Transverse colon (tissue), 3 donors: ENCODE measurements around the gene OAS1.

Experiments used
- POLR2A ChIP-seq: fragments of 450-650 bp; IDR thresholded peaks from one replicate; pipeline ENCODE4 v1.6.1; 2016; ENCODE audit warnings: antibody characterized with exemption, mild to moderate bottlenecking, moderate library complexity
- TF ChIP-seq, protein P1 (sequence below), 5 experiments: fragments of 200-600 bp in 3 of 5; fragments of 450-650 bp in 2 of 5; sonication (generic) in 3 of 5; IDR thresholded peaks; 1 replicate in 2 of 5; 2 replicates in 3 of 5; pipeline ENCODE4 v1.5.1; 2016 to 2017; ENCODE audit warnings: antibody characterized with exemption in 5 of 5, inconsistent platforms in 3 of 5, mild to moderate bottlenecking in 2 of 5, moderate library complexity in 1 of 5

DNA sequence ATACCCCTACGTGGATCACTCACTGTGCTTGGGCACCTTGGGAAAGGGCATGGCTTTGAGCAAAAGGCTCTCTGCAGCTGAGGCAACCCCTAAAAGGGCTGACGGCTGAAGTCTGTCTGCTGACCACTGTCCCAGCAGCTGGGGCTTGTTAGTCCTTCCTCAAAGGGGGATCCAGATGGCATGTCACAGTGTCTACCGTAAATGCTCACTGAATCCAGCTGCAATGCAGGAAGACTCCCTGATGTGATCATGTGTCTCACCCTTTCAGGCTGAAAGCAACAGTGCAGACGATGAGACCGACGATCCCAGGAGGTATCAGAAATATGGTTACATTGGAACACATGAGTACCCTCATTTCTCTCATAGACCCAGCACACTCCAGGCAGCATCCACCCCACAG is 12.4 kb downstream of the OAS1 start:
- TF ChIP-seq, protein P1, sequence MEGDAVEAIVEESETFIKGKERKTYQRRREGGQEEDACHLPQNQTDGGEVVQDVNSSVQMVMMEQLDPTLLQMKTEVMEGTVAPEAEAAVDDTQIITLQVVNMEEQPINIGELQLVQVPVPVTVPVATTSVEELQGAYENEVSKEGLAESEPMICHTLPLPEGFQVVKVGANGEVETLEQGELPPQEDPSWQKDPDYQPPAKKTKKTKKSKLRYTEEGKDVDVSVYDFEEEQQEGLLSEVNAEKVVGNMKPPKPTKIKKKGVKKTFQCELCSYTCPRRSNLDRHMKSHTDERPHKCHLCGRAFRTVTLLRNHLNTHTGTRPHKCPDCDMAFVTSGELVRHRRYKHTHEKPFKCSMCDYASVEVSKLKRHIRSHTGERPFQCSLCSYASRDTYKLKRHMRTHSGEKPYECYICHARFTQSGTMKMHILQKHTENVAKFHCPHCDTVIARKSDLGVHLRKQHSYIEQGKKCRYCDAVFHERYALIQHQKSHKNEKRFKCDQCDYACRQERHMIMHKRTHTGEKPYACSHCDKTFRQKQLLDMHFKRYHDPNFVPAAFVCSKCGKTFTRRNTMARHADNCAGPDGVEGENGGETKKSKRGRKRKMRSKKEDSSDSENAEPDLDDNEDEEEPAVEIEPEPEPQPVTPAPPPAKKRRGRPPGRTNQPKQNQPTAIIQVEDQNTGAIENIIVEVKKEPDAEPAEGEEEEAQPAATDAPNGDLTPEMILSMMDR (IDR thresholded peaks at IDR 0.05), result no peak
- no peak for TF ChIP-seq POLR2A
